Putamen (tissue), 1 donor: ENCODE data around the gene HS3ST2.
"Not testable (repeated sequence)": the region's sequence is repeated elsewhere in the genome, so short reads cannot be mapped to it uniquely, and the experiment has no call there.

Experiments used
- DNase-seq: peaks from one replicate; pipeline ENCODE4 v3.0.0-alpha.2; 2016; ENCODE audit warnings: low spot score

The HS3ST2 gene

DNA sequence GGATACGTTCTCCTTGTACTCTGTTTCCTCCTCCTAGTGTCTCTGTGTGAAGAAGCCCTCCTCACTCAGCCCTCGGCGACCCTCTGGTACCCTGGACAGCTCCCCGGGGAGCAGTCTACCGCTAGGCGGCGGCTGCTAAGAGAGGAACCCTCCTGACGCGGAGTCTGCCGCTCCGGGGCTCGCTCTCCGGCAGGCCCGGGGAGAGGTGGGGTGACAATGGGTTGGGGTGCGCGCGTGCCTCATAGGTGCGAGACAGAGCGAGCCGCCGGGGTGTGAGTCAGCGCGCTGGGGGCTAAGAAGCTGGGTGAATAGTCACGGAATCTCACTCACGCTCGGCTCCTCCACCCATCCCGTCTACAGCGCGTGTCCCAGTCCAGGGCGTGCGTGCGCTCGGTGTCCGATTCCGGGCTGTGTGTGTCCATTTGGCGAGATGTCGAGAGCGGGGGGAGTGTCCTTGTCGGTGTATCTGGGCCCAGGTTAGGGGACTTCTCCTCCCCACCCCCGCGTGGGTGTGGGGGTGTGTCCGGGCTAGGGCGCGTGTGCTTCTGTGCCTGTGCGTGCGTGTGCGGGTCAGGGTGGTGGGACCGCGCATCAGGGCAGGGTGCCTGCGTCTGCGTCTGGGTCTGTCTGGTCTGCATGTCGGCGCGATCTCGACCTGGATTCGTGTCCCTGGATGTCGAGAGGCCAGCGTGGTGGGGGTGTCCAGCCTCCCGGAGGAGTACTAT, 577 bp upstream of the HS3ST2 start:
- peak; percentile 2 for DNase-seq

DNA sequence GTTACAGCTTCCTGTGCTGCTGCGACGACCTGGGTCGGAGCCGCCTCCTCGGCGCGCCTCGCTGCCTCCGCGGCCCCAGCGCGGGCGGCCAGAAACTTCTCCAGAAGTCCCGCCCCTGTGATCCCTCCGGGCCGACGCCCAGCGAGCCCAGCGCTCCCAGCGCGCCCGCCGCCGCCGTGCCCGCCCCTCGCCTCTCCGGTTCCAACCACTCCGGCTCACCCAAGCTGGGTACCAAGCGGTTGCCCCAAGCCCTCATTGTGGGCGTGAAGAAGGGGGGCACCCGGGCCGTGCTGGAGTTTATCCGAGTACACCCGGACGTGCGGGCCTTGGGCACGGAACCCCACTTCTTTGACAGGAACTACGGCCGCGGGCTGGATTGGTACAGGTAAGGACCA, 746 bp downstream of the HS3ST2 start:
- no peak for DNase-seq

DNA sequence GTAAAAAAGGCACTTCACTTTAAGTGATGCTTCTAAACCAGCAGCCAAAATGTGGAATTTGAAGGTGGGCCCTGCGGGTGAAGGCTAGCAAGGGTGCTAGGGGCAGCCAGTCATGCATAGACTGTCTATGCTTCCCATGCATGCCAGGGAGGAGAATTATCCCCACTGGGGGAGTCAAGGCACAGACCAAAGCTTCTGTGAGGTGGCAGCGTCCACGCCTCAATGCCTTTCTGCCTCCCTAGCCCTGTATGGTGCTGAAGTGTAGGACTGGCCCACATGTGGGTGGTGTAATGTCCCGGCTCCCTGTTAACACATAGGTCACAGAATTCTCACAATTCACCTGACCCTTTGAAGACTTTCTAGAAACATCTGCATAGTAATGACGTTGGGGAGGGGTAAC, 1.9 kb downstream of the HS3ST2 start:
- no peak for DNase-seq

DNA sequence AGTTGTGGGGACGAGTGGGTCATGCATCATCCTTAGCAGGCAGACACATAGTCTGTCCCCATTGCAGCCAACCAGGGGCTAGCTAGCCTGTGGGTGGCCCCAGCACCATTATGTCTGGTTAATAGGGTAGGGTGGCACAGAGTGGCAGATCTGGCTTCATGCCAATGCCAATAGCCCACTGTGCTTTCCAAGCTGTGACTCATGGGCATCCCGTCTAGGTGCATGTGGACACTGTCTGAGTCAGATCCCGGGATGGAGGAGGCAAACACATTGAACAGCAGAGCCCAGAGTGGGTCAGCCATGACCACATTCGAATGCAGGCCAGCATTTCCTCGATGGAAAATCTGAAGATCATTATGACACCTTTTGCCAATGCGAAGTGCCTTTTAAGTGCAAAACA, 2.5 kb downstream of the HS3ST2 start:
- DNase-seq: no peak

DNA sequence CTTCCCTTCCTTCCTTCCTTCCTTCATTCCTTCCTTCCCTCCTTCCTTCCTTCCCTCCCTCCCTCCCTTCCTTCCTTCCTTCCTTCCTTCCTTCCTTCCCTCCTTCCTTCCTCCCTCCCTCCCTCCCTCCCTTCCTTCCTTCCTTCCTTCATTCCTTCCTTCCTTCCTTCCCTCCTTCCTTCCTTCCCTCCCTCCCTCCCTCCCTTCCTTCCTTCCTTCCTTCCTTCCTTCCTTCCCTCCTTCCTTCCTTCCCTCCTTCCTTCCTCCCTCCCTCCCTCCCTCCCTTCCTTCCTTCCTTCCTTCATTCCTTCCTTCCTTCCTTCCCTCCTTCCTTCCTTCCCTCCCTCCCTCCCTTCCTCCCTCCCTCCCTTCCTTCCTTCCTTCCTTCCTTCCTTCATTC, 4.8 kb downstream of the HS3ST2 start:
- not testable (repeated sequence) for DNase-seq

DNA sequence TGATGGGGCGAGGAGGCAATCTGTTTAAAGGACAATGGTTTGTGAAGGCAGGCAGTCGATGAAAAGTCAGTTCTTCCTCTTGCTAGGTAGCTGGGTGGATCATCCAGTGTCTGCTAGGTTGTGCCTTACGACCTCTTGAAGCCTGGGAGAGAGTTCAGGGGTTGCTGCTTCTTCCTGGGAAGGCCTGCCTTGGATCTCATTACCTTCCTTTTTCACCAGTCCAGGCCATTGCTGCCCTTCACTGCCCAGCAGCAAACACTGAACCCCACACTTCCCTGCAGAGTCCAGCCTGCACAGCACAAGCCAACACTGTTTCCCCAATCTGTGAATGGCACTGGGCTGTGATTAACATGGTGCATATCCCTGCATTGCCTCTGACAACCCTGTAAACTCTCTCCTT, 24.7 kb downstream of the HS3ST2 start:
- no peak for DNase-seq

DNA sequence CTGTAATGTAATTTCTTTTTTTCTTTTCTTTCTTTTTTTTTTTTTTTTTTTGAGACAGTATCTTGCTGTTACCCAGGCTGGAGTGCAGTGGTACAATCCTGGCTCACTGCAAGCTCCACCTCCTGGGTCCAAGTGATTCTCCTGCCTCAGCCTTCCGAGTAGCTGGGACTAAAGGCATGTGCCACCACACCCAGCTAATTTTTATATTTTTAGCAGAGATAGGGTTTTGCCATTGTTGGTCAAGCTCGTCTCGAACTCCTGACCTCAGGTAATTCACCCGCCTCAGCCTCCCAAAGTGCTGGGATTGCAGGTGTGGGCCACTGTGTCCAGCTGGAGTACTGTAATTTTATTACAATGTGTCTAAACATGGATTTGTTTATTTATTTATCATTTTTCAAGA, 28.1 kb downstream of the HS3ST2 start:
- DNase-seq: not testable (repeated sequence)

DNA sequence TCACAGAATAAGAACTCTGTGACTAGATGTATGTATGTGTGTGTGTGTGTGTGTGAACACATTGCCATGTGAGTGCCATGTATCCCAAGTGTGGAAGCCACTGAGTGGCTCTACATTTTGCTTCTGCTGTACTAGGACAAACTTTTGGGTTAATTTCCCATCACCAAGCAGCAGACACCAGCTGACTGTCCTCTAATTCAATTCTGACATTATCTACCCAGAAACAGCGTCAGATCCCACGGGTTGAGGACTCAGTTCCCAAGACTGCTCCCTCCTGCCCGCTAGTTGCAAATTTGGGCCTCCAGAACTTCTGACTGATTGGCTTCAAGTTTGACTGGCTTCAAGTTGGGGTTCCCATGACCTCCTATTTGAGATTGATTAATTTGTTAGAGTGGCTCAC, 29.2 kb downstream of the HS3ST2 start:
- no peak for DNase-seq

DNA sequence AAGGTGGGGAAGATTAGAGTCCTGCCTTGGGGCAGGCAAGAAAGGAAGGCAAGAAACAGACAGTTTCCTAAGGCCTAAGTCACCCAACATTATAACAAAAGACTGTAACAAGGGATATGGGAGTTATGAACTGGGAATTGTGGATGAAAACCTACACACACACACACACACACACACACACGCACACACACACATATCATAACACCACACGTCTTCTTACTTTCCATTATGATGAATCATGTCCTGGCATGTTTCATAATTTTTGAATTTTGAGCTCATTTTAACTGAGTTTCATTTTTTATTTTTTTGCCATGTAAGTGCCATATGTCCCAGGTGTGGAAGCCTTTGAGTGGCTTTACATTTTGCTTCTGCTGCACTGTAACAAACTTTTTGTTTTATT, 29.9 kb downstream of the HS3ST2 start:
- no peak for DNase-seq

DNA sequence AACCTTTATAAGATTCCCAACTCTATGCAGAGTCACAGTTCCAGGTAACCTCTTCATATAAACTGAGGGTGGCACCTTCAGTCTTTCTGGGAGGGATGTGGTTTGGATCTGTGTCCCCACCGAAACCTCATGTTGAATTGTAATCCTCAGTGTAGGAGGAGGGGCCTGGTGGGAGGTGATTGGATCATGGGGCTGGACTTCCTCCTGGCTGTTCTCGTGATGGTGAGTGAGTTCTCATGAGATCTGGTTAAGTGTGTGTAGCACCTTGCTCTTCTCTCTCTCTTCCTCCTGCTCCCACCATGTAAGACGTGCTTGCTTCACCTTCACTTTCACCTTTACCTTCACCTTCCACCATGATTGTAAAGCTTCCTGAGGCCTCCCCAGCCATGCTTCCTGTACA, 30.5 kb downstream of the HS3ST2 start:
- no peak for DNase-seq

DNA sequence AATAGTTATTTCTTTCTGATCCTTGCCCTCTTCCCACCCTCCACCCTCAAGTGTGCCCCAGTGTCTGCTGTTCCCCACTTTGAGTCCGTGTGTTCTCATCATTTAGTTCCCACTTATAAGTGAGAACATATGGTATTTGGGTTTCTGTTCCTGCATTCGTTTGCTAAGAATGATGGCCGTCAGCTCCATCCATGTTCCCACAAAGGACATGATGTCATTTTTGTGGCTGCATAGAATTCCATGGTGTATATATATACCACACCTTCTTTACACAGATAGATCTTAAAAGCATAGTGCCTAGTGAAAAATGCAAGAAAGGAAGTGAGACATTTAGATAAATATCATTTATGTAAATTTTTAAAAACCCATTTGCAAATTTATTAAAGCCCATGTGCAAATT, 33.1 kb downstream of the HS3ST2 start:
- no peak for DNase-seq

DNA sequence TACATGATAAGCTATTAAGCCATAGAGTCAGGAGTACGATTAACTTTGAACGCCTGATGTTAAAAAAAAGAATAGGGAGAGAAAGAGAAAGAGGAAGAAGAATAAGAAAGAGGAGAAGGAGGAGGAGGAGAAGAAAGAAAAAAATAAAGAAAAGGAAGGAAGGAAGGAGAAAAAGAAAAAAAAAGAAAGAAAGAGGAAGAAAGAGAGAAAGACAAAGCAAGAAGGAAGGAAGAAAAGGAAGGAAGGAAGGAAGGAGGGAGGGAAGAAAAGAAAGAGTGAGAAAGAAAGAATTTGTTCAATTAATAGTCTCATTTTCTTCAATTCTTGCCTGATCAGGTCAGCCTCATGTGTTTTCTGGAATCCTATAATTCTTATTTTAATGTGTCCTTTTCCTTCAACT, 33.7 kb downstream of the HS3ST2 start:
- DNase-seq: no peak

DNA sequence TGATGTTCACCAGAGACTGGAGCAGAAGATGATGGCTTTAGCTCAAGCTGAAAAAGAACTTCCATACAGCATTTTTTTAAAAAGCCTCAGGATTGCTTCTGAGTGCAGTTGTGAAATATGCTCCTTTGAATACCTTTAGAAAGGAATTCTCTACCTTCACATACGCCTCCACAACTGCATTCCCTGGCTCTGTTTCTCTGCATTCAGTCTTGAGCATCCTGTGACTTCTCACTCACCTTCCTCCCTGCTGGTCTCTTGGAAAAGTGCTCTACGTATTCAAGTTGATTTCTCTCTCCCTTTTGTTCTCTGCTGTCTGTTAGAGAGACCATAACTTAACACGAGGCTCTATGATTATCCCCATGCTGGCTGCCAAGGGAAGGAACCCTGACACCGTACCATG, 34.5 kb downstream of the HS3ST2 start:
- peak; percentile 9 for DNase-seq

DNA sequence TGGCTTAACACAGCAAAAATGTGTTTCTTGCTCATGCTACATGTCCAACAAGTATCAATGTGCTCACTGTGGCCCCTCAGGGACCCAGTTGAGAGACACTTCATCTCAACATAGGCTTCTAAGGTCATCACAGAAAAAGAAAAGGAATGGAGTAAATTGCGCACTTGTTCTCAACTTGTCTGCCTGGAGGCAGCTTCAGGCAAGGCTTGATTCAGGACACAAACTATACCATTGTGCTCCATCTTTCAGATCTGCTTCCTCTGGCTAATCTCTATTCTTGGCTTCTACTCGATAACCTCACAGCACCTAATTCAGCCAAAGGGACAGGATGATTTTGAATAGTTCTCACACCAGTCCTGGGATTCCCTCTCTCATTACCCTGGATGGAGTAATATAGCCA, 35.6 kb downstream of the HS3ST2 start:
- DNase-seq: no peak

DNA sequence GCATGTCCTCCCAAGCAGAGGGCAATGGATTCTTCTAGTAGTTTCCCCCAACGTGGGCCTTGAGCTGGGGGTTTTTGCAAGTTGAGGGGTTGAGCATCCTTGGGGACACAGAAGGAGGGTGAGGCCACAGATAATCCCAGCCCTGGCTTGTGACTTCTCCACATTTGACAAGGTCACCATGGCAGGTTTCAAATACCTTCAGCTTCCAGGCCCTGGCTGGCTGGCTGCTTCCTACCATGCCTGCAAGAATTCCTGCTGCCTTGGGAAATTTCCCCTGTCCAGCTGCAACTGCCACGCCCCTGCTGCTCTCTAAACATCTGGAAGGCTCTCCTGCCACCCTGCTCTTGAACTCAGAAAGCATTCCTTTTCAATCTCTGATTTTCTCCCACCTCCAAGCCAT, 41.3 kb downstream of the HS3ST2 start:
- no peak for DNase-seq

DNA sequence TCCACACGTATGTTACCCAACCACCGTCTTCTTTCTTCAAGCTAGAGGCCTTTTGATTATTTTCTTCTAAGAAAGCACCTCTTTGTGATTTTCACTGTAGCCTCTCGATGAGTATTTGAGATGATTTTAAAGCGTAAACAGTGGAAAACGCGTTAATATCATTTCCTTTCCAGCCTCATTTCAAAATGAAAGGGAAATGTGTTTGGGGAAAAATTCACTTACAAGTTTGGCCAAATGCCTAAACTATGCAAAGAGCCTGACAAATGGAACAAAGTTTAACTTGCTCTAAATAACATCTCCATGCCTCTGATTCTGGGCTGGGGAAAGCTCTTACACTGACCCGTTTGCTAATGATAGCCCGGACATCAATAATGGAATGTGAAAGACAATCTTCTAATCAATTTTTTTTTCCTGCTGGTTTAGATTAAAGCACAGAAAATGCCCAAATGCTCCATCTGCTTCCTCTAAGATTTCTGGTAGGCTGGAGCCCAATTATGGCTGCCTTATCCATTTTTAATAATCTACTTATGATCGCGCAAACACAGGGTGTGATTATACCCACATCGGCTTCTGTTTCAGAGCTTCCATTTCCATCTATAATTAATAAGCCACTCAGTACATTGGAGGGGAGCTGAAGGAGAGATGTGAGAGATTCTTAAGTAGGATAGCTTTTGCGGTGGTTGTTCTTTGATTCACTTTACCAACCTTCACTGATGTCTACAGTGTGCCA, 43.5 kb downstream of the HS3ST2 start:
- DNase-seq: no peak

DNA sequence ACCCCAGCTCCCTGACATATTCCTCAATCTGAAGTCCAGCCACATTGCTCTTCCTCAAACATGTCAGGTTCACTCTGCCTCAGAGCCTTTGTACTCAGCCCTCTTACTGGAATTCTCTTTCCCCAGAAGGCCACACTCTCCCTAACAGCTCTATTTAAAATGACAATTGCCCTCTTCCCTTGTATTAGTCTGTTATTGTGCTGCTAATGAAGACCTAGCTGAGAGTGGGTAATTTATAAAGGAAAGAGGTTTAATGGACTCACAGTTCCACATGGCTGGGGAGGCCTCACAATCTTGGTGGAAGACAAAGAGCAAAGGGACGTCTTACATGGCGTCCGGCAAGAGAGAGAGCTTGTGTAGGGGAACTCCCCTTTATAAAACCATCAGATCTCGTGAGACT, 46.0 kb downstream of the HS3ST2 start:
- no peak for DNase-seq

DNA sequence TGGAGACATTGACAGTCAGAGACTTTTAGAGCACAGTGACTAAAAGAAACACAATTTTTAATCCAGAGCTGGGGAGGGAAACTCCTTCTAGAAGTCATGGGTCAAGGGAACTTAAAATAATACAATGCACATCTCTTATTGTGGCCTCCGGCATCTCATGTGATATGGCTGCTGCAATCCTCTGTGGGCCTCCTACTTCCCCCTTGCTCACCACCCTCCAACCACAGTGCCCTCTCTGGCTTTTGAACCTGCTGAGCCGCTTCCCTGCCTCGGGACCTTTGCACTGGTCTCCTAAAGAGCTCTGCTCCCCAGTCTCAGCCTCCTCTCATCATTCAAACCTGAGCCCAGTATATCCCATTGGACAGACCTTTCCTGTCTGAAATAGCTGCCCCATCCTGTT, 47.6 kb downstream of the HS3ST2 start:
- DNase-seq: no peak

DNA sequence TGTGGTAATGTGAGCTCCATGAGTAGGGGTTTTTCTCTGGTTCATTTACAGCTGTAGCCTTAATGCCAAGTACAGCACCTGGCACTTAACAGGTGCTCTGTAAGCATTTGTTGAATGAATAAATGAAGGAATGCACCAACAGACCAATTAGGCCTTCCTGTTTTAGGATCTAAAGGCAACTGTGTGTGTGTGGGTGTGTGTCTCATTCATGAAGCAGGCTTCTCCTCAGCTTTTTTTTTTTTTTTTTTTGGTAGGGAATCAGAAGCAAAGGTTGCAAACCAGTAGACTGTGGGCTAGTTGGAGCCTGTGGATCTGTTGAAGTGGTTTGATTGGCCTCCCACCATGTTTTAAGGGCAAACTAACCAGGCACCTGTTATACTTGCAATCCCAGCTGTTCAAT, 48.1 kb downstream of the HS3ST2 start:
- no peak for DNase-seq

DNA sequence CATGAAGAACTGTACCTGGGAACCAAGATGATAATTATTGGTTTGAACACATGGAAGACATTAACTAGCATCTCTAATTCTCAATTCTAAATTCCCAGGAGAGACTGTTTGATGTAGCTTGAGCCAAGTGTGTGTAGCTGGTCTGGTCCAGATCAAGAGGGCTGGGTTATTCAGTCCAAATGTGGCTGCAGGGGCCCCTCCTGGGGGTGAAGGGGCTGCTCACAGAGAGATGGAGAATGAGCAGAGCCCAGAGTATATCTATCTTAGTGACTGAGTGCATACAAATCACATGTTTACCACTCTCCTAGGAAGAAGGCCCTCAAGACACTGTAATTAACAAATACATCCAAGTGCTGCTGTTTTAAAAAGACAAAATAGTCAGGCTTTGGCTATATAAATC, 50.4 kb downstream of the HS3ST2 start:
- no peak for DNase-seq

DNA sequence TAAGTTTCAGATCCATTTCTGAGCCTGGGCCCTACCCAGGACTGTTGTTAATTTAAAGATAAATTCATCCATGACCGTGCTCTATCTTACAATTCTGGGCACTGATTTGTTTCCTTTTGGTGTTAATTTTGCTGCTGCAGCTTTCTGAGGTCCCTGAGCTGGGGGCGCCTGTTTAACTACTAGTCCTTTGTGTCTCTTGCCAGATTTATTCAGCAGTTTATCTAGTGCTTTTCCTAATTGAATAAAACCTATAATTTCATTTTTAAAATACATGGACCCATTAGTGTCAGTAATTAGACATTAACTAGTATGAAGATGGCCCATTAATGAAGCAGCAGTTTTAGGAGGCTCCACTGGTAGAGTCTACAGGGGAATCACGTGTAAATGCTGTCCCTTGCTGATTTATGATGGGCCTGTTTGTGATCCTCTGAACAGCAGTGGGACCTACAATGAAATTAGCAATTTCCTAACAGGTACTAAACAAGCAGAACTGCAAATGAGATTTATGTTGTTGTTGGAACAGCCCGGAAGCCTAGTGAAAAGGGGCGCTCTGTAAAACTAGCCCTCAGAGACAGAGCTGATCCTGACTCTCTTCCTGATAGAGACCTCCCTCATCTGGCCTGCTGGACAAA, 54.7 kb downstream of the HS3ST2 start:
- DNase-seq: no peak

DNA sequence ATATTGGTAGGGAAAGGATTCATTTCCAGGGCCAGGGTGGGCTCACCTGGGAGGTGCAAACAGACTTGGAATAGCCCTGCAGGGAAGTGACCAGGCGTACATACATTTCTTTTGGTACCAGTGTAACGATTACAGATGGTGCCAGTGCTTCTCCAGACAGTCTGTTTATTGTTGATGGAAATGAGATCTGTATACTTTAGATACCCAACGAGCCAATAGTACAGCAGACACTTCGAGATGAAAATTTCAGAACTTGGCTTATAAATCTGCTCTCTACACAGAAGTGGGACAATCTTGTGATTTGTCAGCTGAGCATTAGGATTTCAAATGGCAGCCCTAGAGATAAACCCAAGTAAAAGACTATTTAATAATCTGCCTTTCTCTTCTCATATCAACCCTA, 57.9 kb downstream of the HS3ST2 start:
- DNase-seq: no peak

DNA sequence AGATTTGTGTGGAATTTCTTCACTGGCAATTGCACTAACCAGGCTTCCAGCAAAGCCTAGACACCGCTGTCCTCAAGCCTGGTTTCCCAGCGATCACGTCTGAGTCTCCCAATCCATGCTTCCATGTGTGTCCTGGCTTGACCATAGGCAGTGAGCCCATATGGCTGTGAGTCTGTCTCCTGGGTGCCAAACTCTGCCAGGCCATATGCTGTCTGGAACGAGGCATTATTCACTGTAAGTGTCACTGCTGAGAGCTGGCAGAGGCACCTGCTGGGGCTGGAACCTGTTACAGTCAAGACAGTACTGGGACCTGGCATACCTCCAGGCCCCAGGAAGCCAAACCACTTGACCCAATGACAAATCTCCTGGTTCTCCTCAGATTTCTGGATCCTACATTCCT, 60.4 kb downstream of the HS3ST2 start:
- no peak for DNase-seq

DNA sequence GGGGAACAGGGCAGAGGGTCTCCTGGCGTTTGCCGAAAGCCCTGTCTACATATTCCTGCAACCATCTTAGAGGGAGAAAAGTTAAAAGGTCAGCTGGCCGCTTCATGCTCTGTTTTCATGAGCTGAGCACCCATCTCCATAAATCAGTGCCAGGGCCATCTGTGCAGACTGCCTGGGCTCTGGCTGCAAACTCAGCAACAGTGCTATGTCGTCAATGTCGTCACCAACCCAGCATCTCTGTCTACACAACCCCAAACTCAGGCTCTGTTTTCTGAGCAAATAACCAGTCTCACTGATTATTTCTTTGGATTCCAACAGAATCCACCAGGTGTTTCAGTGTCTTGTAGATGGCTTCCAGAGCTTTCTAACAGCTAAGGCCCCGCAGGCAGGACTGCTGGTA, 65.0 kb downstream of the HS3ST2 start:
- DNase-seq: no peak
